GM18502 (cell line): ENCODE data around the gene ZNF469.
"Not testable (repeated sequence)": the region's sequence is repeated elsewhere in the genome, so short reads cannot be mapped to it uniquely, and the experiment has no call there.

Experiments used
- ATAC-seq: cut with Tn5 transposase; IDR thresholded peaks from one replicate; pipeline ENCODE4 v1.9.1; 2021; ENCODE audit warnings: mild to moderate bottlenecking; ENCODE audit not compliant: unreplicated experiment, poor library complexity

ZNF469 gene

DNA sequence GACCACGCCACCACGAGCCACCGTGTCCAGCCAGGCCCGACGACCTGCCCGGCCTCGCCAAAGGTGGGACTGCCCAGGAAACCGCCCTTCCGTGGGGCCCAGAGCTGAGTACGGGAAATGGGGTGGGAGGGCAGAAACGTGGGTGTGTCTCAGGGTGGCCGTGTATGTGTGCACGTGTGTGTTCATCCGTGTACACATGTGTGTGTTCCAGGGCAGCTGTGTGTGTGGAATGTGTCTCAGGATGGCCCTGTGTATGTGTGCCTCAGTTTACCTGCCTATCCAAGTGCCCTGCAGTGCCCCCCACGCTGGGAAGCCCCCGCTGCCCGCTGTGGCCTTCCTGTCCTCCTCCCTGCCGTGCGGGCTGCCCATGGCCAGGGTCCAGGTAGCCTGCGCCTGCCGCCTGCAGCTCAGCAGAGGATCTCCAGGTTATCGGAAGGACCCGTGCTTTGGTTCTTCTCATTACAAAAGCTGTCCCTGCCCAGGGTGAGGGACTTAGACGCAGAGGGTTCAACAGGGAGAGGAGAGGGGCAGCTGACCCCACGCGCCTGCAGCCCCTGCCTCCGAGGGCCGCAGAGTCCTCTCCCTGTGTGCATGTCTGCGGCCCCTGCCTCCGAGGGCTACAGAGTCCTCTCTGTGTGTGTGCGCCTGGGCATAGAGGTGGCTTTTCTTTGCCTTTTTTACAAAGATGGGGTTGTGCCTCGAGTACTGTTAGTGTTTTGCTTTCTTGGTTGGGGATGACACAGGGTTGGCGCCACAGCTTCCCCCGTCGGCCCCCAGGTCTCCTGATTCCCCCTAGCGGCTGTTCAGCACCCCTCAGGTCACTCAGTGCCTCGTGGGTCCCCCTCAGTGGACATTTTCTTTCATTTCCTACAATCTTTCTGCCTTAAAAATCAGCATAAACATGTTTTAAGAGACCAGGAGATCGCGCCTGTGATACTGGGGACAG is 23.6 kb downstream of the ZNF469 start:
- no peak for ATAC-seq

DNA sequence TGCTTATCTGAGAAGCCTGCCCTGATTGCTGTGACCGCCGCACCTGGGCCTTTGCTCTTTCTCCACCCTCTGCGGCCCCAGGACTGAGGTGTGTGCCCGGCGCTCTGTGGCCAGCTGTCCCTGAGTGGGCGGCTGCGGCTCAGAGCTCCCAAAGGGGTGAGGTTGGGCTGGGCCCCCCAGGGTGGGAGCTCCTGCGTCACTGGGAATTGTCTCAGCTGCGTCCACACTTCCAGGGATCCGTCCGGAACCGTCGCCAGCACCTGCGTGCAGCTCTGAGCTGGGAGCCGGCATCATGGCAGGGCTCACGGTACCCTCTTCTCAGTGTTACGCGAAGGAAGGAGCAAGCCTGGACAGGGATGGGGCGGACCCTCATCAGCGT is 24.3 kb downstream of the ZNF469 start:
- no peak for ATAC-seq

- ATAC-seq: no peak
These were observed 25.0 kb downstream of the ZNF469 start for GRCh38 chr16:88407807-88408206.

DNA sequence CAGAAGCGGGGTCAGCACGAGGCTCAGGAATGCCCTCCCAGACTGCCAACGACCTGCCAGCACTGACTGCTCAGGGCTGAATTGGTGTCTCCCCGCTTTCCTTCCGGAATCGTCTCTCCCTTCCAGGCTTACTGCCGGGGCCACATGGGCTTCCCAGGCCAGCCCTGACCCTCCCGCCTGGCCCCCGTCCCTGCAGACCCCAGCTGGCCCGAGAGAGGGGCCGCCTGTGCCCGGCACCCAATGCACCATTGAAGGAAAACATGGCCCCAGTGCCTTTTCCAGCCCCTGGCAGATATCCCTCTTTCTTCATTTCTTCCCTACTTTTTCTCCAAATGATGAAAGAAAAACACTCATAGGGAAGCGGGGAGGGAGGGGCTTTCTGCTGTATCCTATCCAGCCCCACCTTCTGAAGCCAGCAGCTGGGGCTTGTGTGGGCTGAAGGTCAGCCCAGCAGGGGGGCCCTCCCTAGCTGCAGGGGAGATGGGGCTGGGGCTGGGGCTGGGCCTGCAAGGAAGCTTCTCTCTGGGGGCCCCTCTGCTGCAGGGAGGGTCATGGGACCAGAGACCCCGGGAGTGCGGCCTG is 25.9 kb downstream of the ZNF469 start:
- ATAC-seq: no peak

DNA sequence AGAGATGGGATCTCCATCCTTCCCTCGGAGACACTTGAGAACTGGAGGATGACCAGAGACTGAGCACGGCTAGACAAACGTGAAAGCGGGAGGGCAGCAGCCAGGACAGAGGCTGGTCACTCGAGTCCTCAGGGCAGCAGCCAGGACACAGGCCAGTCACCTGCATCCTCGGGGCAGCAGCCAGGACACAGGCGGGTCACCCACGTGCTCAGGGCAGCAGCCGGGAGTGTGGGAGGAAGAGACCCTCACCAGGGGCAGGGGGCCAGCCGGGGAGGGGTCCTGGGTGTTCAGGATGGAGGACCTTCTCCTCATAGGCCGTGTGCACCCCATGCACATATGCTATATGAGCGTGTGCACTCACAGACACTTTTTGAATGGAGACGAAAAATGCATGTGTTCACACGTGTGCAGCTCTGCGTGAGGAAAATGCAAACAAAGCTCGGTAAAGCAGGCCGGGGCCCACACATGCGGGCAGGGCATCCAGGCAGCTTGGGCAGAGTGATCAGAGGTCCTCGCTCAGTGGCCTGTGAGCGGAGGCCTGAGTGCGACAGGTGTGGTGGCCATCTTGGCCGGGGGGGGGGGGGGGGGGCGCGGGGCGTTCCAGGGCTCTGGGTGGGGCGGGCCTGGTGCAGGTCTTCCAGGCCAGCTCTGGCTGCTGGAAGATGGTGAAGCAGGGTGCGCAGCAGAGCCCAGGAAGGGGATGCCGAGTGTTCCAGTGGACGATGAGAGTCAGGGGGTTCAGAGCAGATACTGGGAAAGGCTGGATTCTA is 26.7 kb downstream of the ZNF469 start:
- no peak for ATAC-seq

DNA sequence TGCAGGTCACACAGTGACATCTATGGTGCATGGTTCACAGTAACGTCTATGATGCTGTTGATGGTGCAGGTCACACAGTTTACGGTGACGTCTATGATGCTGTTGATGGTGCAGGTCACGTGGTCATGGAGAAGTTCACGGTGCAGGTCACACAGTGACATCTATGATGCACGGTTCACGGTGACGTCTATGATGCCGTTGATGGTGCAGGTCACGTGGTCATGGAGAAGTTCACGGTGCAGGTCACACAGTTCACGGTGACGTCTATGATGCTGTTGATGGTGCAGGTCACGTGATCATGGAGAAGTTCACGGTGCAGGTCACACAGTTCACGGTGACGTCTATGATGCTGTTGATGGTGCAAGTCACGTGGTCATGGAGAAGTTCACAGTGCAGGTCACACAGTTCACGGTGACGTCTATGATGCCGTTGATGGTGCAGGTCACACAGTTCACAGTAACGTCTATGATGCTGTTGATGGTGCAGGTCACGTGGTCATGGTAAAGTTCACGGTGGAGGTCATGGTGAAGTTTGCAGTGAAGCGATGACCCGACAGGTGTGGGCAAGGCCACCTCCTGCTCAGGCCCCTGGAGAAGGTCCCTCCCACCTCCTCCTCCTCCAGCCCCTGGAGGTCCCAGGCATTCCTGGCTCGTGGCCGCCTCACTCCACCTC is 27.7 kb downstream of the ZNF469 start:
- not testable (repeated sequence) for ATAC-seq

GRCh38 chr16:88411951-88412576 is 29.3 kb downstream of the ZNF469 start:
- ATAC-seq: no peak

DNA sequence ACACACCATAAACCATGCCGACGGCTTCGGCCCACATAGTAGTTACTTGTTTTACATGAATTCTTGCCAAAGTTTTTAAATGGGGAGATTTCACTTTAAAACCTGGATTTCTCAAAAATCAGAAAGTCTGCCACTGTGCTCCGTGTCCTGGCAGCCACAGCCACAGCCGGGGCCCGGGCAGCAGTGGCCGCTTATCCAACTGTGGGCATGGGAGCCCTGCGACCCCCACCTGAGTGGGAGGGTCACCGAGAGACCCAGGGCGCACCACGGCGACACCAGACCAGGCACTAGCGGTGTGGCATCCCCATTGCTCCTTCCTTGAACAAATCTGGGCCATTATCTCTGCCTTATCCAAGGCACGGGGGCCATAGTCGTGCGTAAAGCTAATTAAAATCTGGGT is 30.0 kb downstream of the ZNF469 start:
- ATAC-seq: no peak

DNA sequence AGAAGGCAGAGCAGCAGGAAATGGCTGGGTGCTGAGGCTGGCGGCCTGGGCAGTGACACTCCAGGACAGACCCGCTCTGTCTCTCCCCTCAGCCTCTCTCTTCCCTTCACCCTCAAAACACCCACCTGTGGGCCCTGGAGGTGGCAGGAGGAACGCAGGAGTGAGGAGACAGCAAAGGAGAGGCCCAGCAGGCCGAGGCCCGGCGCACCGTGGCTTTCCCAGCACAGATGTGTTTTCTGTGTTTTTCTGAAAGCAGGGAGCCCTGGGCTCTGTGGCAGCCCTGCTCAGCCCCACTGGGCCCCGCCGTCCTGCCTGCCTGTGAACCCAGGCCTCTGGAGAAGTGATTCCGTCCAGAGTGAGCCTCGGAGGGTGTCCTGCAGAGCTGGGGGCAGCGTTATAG is 30.5 kb downstream of the ZNF469 start:
- ATAC-seq: no peak

- ATAC-seq: no peak
These were observed 30.9 kb downstream of the ZNF469 start for GRCh38 chr16:88413631-88414030.

DNA sequence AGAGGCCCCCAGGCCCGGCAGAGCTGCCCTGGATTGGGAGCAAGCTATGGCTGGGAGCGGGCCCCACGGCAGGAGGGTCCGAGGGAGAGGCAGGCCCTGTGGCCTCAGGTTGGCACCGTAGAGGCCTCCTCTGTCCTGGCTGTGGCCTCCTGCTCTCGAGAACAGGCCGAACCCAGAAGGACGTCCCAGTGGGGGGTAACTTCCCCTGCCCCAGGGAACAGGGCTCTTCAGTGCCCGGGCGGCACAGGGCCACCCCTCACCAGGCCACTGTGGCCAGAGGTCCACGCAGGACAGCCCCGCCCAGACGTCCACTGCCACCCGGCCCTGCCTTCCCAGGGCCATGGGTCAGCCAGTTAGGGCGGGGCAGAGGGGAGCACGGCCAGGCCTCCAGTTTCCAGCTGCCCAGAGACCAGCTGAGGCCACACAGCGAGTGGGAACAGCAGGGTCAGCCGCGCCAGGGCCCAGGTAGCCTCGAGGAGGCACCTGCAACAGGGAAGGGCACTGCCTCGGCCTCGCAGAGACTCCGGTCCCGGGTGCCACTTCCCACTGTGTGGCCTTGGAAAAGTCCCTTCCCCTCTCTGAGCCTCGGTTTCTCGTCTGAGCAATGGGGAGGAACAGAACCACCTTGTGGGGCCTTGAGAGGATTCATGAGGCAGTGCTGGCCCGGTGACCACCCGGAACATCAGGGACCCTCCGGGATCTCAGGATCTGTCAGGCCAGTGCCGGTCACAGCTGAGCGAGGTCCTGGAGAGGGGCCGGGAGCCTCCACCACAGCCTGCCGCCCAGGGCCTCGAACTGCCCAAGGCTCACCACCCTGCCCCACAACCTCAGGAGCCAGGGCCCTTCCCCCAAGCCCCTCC is 32.0 kb downstream of the ZNF469 start:
- no peak for ATAC-seq

DNA sequence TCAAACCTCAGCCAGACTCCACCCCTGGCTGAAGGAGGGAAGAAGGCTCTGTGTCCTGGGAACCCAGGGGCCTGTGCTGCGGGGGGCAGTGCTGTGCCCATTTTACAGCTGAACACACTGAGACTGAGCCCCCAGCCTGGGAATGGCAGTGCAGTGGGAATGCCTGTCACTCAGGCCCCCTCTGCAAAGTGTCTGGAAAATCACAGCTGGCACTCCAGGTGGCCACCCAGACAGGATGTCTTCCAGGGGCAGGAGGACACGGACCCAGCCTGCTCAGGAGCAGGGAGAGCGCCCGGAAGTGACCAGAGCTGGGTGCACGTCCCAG is 32.6 kb downstream of the ZNF469 start:
- ATAC-seq: no peak

DNA sequence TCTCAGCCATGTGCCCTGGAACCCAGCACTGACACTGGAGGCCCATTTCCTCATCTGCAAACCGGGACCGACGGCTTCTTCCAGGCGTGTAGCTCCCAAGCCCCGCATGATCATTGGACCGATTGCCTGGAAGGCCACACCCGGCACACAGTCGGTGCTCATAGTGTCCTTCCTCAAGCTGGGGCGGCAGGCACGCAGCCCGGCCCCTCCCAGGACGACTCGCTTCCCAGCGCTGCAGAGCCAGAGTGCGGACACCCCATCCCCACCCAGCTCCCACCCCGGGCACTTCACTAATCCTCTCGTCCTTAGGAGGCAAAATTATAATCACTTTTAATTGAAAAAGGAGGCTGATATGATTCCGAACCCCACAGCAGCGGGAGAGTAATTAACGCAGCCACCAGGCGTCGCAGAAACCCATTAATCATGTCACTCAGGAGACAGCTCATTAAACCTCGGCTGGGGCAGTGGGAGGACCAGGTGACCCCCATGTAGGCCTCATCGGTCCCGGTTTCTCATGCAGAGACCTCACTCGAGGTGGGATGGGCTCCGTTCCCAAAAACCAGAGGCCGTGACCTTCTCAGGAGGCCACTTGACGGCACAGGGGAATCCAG is 33.1 kb downstream of the ZNF469 start:
- no peak for ATAC-seq

DNA sequence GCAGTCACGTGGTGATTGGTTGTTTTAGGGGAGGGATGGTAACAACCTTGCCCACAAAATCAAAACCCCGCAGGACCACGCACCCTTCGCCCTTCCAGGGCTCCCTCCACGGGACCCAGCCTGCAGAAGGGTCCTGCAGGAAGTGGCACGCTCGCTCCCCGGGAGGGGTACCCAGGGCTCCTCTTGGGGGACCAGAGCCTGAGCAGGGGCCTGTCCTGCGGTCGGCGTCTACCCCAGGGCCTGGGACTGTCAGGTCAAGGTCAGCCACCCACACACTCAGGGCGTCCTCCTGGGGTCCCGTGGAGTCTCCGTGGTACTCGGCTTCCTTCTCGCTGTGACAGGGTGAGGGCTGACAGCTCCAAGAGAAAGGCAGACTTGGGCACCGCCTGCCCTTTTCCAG is 33.9 kb downstream of the ZNF469 start:
- no peak for ATAC-seq

- no peak for ATAC-seq
These were observed 35.1 kb downstream of the ZNF469 start for GRCh38 chr16:88417684-88418476.

DNA sequence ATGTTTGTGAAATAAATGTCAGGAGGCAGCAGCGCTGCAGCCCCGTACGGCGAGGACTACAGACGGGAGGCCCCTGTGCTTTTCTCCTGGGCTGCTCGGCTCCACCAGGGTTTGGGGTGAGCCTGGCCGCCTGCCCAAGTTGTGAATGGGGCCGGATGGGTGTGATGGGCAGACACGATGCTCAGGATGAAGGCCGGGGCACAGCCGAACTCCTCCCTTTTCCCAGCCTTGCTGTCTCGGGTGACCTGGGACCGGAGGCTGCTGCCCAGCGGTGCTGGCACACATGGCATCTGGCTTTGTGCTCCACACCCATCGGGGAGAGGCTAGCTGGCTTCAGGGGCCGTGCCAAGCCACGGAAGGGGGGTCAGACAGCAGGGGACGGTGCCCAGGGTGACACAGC is 36.1 kb downstream of the ZNF469 start:
- no peak for ATAC-seq

DNA sequence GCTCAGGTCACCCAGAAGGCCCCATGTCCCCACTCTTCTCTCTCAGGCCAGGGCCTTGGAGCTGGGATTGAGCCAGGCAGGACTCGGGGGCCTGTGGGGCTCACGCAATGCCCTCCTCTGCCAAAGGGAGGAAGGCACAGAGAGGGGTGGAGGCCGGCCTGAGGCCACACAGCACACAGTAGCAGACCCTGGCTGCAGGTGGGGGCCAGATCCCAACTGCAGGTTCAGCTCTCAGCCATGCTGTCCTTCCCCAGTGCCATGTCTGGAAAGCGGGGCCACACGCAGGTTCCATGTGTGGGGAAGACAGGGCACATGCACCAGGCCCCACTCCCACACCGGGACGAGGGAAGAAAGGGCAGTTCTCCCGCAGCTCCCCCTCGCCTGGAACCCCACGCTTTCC is 37.0 kb downstream of the ZNF469 start:
- no peak for ATAC-seq

- no peak for ATAC-seq
These were observed 37.7 kb downstream of the ZNF469 start for GRCh38 chr16:88420496-88420895.
